CD1c-positive myeloid dendritic cell (primary cell): ENCODE measurements around the gene GRIK4.

Source experiments
- DNase-seq: peaks from one replicate; pipeline ENCODE4 v3.0.0-alpha.2; 2016; ENCODE audit errors: extremely low spot score

The GRIK4 gene

DNA sequence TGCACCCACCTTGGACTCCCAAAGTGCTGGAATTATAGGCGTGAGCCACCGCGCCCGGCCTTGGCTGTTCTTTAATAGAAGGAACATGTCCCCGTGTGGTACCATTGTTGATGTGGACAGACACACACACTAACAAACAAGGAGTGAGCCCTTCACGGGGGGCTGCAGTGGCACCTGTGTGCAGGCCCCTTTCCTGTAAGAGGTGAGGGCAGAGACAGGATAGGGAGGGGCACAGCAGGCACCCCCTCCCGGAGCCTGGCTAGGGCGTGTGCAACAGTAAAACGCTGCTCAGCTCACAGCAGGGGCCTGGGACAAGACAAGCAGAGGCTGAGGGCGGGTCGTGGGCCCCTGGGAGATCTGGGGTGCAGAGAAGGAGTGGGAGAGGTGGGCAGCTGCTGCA, 37.8 kb downstream of the GRIK4 start:
- no peak for DNase-seq

DNA sequence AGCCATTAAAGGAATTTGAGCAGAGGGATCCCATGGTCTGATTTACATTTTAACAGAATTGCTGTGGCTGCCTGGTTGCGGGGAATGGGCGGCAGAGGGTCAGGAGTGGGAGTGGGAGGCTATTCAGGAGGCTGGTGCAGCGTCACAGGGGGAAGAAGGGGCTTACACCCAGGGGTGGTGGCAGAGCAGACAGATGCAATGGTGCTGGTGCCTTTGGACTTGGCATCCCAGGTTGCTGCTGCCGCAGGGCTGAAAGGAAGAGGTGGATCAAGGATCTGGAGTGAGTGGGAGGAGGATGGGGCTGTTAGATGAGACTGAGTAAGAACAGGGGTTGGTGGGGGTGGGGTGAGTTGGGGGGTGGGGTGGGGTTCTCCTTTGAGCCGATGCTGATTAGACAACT, 38.5 kb downstream of the GRIK4 start:
- DNase-seq = no peak

DNA sequence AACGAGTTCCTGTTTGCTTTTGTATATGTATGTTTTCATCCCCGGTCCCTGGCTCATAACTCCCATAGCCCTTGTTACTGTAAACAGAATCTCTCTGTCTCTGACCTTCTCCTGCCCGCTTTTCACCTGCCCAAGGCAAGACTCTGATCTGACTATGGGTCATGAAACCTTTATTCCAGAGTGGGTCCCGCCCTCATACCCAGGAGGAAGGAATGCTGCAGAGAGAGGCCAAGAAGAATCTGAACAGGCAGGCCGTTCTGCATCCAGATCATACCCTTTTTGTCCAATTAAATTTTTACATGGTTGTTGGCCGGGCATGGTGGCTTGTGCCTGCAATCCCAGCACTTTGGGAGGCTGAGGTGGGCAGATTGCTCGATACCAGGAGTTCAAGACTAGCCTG, 39.6 kb downstream of the GRIK4 start:
- no peak for DNase-seq

DNA sequence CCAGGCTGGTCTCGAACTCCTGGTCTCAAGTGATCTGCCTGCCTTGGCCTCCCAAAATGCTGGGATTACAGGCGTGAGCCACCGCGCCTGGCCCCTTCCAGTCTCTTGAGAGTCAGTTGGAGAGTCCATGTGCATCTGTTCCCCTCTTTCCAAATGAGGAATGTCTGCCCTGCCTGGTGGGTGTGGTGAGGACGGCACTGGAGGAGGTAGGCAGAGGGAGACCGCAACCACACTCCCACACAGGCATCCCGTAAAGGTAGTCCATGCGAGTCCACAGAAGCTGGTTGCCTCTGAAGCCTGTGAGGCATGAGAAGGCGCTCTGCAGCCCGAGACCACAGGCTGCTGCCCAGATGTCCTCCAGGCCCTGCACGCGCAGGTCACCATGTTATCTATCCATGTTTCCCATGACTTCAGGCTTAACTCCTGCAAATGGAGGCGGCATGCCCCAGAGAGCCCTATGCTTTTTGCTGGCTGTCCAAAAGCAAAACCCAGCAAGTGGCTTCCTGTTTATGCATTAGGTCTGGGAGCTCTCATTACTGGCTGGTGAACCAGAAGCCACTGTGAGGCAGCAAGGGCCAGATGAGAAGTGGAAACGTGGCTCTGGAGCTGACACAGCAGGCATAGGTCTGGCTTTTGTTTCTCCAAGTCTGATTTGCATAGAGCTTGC, 43.4 kb downstream of the GRIK4 start:
- DNase-seq = no peak

DNA sequence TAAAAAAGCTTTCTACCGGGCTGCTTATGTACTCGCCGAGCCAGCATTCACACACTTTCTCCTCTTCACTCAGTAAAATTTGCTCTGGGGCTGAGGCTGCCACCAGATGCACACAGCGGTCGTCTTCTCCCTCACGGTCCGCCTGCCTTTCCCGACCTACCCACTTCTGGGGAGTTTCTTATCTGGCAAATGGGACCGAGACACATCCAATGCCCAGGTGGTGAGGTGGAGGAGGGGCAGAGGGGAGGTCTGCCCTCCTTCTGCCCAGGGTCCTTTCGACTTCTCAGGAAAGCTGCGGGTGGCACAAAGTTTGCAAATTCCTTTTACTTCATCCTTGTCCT, 43.9 kb downstream of the GRIK4 start:
- DNase-seq = no peak

DNA sequence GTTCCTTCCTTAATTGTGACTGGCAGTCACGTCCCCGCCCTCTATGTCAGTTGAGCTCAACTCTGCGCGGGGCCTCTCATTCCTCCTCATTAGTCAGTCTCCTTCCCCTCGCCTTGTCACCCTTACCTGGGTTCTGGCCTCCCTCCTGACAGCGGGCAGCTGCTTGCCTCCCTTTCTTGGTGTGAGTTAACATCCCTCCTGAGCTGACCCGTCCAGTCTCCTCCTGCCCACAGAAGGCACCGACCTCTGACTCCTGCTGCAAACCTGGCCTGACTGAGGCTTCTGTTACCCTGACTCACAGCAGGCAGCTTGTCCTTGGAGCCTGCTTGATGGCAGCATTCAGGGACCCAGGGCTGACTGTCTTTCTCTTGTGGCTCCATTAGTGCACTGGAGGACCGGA, 45.2 kb downstream of the GRIK4 start:
- no peak for DNase-seq

DNA sequence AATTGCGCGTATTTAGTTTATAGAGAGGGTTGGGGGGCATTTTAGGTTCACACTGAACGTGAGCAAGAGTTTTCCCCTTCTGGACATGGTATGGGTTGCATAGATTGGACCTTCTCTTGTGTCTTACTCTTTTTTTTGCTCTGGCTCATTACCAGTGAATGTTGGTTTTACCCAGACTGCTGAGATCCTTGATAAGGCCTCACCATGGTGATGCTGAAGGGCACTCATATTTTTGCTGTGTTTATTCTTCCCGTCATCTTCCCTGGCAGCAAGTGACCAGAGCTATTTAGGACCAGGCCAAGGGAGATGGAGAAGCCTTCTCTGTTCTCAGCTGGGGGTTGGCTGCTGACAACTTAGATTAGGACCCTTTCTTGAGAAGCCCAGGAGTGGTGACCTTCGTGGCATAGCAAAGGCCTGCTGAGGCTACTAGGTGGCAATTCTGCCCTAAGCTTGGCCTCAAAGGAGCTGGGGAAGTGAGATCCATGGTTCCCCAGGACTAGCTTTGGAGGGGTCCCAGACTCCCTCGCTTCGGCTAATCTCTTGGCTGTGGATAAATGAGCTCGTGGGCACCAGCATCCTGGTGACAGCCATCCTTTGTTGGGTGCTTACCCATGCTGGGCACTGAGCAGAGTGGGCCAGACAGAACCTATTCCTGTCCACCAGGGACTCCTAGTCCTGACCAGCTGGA, 47.3 kb downstream of the GRIK4 start:
- no peak for DNase-seq

DNA sequence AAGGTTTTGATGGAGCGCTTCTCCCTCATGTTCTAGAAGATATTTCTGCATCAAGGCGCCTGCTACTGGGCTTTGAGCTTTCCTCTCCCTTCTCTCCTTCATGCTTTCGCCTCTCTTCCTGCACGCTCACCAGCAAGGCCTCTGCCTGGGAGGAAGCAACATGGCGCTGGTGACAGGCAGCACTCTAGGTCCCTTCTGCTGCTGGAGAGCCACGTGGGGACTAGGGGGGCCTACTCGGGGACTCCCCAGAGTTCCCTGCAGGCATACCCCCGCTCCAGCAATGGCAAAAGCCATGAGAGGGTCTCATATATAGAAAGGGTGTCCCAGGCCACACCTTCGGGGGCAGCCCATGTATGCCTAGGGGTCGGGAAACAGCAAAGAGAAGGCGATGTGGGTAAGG, 49.7 kb downstream of the GRIK4 start:
- no peak for DNase-seq

DNA sequence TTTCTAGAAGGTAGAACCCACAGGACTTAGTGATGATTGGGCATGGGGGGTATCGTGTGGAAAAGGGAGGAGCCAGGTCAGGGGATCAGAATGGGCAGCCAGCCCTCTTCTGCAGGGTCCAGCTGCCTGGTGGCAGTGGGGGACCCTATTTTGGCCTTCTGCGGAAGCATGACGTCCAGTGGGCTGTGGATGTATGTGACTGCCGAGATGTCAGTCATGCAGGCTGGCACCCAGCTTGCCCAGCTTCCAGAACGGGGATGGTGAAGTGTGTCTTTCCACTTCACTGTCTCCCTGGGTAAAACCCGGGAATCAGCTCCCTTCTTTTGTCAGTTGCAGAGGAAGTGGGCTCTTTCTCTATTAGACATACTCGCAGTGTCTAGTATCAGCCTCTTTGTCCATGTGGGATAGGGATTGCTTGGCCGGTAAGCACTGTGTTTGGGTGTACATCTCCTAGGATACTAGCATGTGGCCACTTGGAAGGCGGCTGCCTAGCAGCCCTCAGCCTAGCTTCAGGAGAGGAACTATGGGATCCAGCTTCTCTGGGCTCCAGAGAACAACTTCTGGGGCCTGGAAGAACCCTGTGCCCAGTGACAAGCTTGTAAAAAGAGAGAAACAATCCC, 51.4 kb downstream of the GRIK4 start:
- DNase-seq = no peak

DNA sequence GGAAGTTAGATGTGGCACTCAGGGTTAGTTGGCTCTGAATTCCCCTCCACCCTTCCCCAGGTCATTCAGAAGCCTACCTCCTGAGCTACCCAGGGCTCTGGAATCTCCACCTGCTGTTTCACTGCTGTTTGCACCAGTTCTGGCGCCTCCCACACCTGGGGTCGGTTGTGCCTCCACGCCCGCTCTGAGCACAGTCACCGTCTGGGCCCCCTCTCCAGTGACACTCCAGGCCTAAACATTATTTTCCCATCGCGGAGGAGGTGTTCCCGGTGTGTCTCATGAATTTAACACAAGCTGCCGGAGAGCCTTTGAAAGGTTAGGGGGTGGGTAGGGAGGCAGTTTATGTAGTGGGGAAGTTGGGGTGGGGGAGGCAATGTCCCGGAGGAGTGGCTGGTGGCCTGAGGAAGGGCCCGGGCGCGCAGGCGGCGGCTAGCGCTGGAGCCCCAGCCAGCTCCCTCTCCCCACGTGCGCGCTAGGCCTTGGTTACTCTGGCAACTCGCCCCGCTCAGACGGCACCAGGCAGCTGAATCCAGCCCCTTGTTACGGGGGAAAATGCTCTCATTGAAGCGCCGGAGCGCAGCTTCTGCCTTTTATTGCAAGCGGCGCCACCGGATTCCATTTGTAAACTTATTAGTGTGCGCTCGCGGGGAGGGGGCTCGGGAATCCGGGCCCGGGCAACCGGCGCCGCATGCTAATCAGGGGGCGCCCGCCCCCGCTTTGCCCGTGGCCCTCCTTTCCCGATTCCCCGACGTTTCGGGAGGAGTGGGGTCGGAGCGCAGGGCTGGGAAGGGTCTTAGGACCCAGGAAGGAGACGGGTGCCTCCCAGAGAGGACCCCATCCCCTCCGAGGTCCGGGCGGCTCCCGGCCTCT, 52.4 kb downstream of the GRIK4 start:
- no peak for DNase-seq

DNA sequence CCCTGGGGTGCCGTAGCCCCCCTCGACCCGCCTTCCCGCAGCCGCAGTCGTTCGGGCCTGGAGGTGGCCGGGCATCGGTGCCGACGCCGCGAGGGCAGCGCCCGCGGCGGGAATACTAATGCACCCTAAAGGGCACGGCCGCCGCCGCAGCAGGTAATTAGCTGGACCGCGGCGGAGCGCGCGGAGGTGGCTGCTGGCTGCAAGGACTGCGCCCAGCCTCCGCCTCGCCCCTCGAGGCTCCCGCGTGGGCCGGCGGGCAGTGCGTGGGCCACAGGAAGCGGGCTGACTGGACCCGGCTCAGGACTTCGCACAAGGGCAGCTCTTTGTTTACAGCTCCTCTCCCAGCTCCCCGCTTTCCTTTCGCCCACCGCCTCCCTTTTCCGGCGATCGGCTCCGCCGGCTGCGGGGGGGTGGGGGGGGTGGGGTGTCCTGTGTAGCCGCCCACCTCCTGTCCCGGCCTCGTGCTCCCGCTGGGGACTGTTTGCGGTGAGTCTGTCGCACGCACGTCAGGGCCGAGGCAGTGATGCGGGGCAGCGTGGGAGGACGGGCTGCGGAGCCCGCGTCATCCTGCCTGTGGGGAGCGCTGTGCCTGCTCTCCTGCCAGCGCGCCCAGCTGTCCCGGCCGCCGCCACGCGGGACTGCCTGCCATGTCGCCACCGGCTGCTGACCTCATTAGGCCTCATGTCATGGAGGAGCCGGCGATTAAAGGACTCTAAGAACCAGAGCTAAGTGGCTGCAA, 53.2 kb downstream of the GRIK4 start:
- DNase-seq = peak; percentile 51

DNA sequence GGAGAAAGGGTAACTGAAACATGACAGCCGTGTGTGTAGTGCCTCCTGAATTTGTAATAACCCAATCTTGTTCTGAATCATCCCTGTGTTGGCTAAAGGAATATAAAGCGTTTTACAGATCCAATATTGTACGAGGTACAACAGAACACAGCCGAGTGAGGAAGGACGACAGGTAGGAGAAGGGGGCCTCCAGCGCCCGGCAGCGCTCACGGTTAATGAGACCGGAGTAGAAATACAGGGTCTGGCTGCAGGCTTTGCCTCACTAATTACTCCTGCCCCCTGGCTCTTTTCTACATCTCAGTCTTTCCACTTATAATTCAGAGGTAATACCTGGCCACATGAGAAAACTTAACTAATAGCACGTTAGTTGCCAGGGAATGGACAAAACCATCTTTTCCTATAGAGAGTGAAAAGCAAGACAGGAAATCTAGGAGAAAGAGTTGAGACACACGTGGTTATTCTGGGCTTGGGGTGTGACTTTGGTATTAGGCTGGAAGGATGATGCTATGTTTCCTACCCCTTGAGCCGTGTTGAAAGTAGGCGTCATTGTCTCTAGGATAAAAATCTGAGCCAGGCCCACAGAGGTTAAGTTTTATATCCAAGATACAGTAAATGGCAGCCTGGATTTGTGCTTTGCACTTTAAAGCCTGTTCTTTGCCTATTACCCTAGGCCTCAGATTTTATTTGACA, 54.1 kb downstream of the GRIK4 start:
- DNase-seq = no peak

DNA sequence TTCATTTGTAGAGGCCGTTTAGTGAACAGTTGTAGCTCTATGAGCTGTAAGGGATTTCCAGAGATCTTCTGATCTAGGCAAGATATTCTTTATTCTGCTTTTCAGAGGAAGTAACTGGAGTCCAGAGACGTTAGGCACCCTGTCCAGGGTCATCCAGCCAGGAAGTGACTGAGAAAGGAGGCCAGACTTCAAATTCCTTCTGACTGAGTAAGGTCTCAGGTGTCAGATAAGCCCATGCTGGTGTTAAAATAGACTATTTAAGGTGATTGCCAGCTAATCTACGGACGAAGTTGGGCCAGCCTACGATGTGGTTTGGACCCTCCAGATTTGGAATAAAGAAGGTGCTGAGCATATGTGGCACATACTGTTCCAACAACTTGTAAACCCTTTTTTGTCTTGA, 54.6 kb downstream of the GRIK4 start:
- DNase-seq = no peak

DNA sequence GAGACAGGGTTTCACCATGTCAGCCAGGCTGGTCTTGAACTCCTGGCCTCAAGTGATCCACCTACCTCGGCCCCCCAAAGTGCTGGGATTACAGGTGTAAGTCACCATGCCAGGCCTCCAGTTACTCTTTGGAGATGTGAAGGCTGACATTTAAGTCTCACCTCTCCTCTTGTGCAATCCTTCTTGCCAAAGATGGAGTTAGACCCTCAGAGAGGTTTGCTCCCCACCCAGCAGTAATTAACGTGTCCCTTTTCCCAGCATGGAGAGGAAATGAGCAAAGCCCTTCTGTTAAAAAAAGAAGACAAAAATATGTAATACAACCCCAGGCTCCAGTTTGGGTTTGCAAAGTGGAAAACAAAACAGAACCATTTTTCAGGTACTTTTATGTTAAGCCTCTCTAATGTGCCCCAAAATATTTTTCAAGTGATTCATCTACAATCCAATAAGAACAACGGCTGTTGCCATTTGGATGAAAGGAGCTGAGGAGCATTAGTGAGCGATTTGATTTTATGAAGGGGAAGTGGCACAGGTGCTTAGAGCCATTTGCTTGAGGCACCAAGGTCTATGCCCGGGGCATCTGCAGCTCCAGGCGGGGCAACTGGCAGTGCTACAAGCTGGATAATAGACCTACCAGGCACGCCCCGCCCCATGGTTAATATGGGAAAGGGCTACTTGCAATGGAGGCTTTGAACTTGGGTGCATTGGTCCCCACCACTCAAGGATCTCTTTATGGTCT, 57.2 kb downstream of the GRIK4 start:
- no peak for DNase-seq

DNA sequence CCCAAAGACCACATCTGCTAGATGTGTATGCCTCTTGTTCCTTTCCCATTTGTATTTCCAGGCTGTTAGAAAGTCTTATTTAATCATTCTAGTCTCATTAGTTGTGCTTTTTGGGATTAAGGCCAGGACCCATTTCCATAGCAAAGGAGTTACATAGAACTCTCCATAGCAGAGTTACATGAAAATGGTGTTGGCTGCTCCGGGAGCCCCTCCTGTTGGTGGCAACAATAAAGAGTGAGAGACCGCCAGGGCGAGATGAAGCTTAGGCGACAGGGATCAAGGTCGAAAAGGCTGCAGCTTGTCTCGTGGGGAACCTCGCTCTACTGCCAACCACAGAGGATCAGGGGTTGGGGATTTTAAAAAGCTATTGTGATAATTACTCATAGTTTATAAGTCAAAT, 58.3 kb downstream of the GRIK4 start:
- DNase-seq = no peak

DNA sequence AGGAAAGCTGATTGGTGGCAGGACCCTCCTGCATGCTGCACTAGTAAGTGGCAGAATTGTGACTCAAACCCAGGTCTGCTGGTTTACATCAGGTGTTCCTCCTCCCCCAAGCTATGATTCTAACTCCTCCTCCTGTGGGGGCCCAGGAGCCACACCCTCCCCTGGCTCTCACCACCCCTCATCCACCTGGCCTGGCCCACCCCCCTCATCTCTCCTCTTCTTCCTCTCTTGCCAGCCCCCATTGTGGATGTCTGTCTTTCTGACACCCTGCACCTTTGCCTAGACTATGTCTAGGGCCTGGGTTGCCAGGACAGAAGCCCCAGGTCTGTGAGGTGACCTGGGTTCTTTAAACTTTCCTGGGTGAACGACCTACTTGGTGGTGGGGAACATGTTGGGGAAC, 59.9 kb downstream of the GRIK4 start:
- DNase-seq = no peak

DNA sequence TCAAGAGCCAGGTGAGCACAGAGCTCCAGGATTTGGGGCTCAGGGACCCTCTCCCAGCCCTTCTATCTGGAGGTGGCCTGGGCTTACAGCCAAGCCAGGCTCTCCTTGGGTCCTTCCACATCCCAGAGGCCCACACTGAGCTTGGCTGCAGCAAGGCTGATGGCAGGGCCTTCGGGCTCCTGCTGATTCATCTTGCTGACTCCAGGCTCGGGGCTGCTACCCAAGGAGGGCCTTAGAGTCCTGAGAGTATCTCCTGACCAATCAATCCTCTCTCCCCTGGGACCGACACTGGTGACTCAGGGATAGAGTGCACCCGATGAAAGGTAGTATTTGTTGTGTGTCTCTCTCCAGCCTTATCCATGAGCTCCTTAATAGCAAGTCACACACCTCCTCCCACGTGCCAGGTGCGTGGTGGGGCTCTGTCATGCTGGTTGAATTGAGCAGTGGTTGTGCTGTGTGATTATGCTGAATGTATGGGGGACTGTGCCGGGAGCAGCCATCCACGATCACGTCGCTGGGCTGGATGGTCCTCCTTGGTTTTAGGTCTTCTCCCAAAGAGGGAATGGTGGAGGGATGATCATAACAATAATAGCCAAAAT, 62.3 kb downstream of the GRIK4 start:
- no peak for DNase-seq

DNA sequence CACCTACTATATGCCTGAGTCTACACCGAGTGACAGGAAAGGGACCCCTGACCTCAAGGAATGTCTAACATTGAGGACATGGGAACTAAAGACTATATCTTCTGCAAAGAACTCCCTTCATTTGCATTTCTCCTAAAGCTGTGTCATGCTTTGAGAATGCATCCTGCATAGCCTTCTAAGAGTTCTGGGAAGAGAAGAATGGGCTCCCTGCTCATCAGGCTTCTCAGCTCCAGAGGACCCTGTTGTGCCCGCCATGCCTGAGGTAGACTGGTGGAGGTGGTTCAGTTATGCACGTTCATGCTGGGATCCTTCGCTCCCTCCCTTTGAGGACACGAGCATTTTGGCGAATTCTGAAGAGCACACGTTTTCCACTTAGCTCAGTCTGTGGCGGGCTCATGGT, 63.3 kb downstream of the GRIK4 start:
- no peak for DNase-seq

DNA sequence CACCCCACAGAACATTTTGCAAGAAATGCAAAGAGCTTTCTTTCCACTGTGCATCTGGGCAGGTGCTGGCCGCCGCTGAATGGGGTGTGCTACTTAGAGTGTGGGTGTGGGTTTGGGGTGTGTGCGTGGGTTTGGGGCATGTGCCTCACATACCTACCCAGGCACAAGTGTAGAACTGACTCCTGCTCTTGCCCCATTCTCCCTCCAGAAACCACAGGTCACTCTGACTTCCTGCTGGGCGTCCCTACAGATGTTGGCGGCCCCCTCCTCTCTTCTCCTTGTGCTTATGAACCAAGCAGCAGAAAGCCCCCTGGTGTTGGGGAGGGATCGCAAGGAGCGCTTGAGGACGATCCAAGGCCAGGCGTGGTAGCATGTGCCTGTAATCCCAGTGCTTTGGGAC, 63.9 kb downstream of the GRIK4 start:
- DNase-seq = no peak

DNA sequence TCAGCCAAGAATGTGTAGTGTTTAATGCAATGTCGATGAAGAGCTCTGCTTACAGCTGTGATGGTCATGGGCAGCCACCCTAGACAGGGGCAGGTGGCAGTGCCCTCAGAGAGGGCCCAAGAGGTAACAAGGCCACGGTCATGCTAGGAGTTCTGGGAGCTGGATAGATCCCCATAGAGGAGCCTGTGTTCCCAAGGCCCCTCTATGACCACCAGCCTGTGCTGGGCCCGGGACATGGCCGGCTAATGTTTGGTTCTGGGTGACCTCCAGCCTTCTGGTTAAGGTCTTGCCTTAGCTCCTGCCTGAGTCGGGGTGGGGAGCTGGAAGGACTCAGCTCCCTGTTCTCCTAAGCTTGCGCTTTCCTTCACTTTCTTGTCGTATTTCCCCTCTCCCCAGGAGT, 65.1 kb downstream of the GRIK4 start:
- DNase-seq = no peak
